Spleen (tissue), 11 donors: Measurements from ENCODE around the gene DCTPP1. TPM values are rescaled to one million over a fixed set of nuclear protein-coding genes. Genes with fewer than 3 reads are reported as not detected.

ENCODE experiments used
- DNase-seq: peaks from one replicate; pipeline ENCODE4 v3.0.0-alpha.2; 2020
- H3K27ac ChIP-seq, 8 donors: fragments of 200-600 bp; sonication (generic) in 7 of 8; 1 replicate in 4 of 8; 2 replicates in 4 of 8; pipeline versions ENCODE4 v1.5.0 to v1.8.0; 2016 to 2021; ENCODE audit warnings: inconsistent platforms in 4 of 8, mild to moderate bottlenecking in 4 of 8, moderate library complexity in 1 of 8
- H3K27me3 ChIP-seq, 7 donors: fragments of 200-600 bp; sonication (generic) in 6 of 7; replicated peaks in 1 of 7; 1 replicate in 4 of 7; 2 replicates in 3 of 7; pipeline versions ENCODE4 v1.5.0 to v1.8.0; 2016 to 2021; ENCODE audit warnings: inconsistent platforms in 3 of 7, mild to moderate bottlenecking in 1 of 7
- H3K36me3 ChIP-seq, 6 donors: fragments of 200-600 bp; sonication (generic) in 5 of 6; 1 replicate in 4 of 6; 2 replicates in 2 of 6; pipeline versions ENCODE4 v1.5.0 to v1.8.0; 2016 to 2021; ENCODE audit warnings: inconsistent platforms in 2 of 6
- H3K4me1 ChIP-seq, 6 donors: fragments of 200-600 bp; sonication (generic) in 5 of 6; 1 replicate in 3 of 6; 2 replicates in 3 of 6; pipeline versions ENCODE4 v1.5.0 to v1.8.0; 2016 to 2021; ENCODE audit warnings: inconsistent platforms in 3 of 6
- H3K4me3 ChIP-seq, 8 donors: fragments of 200-600 bp; sonication (generic) in 7 of 8; 1 replicate in 4 of 8; 2 replicates in 4 of 8; pipeline versions ENCODE4 v1.5.0 to v1.8.0; 2016 to 2021; ENCODE audit warnings: inconsistent platforms in 4 of 8, mild to moderate bottlenecking in 4 of 8, moderate library complexity in 2 of 8
- H3K9me3 ChIP-seq, 8 donors: fragments of 200-600 bp; sonication (generic) in 7 of 8; 1 replicate in 4 of 8; 2 replicates in 4 of 8; pipeline versions ENCODE4 v1.5.0 to v1.8.0; 2016 to 2021; ENCODE audit warnings: inconsistent platforms in 4 of 8
- CTCF ChIP-seq, 11 experiments: fragments of 200-600 bp in 7 of 11; fragments of 450-650 bp in 4 of 11; sonication (generic) in 4 of 11; IDR thresholded peaks in 8 of 11; conservative IDR thresholded peaks in 3 of 11; 1 replicate in 7 of 11; 2 replicates in 4 of 11; pipeline versions ENCODE4 v1.4.0 to v1.8.0; 2016 to 2021; ENCODE audit warnings: antibody characterized with exemption in 11 of 11, inconsistent platforms in 4 of 11, mild to moderate bottlenecking in 1 of 11
- POLR2A ChIP-seq, 3 donors: fragments of 450-650 bp; IDR thresholded peaks; one replicate each; pipeline ENCODE4 v1.5.1; 2017; ENCODE audit warnings: antibody characterized with exemption in 3 of 3, mild to moderate bottlenecking in 1 of 3
- POLR2AphosphoS5 ChIP-seq, 3 donors: sonication (generic); formaldehyde crosslinking; IDR thresholded peaks; one replicate each; pipeline ENCODE4 v1.5.1; 2017; ENCODE audit warnings: antibody characterized with exemption in 3 of 3
- WGBS, 5 donors: extraction: QIAGEN DNeasy Blood & Tissue Kit in 3 of 5; methylation state at CpG; one replicate each; pipeline versions ENCODE4 v1.1.5 to v1.1.7; 2013 to 2018; 5-methylcytosine and 5-hydroxymethylcytosine counted together
- intact Hi-C: fragments of 100-400 bp; cut with DNase I; formaldehyde crosslinking; loops from one replicate; pipeline ENCODE4 v1.15.0; 2023; ENCODE audit warnings: low total_unique reads
- polyA plus RNA-seq, 3 donors: library from polyadenylated mRNA; stranded (reverse); fragments of 200-250 nt; gene quantifications; one replicate each; pipeline ENCODE4 v1.2.1, GENCODE V29; 2013
- total RNA-seq, 7 donors: library from RNA; depleted of rRNA in 3 of 7; stranded (reverse); fragments of >200 nt in 3 of 7; fragmentation: NEBNext Ultra II Directional in 4 of 7; extraction: Animal tissue kit (Norgen Biotek cat#: 25700) in 4 of 7; gene quantifications; one replicate each; pipeline versions ENCODE4 v1.1.0 to v1.2.1, GENCODE V29; 2016 to 2021
- donor health status: healthy with polysubstance abuse.
- donor health status: DM: no; HTN: no; CAD: no; lungs with moderate emphysema.
- donor health status: DM: no; HTN: no; CAD: no.
- donor health status: Bipolar disorder and iron deficiency.
- donor health status: healthy.
- donor health status: DM: no; HTN: no; CAD: no.
- donor health status: DM: yes; HTN: yes; CAD: no.

Gene DCTPP1
- total and polyA plus RNA-seq, 10 donors = 17.6 to 49.1 (median 29.0) TPM

- peaks cover 0 to 13% (median 5%) of the 10 kb centered on the region in 6 donors for H3K36me3 ChIP-seq
- no peaks in the 10 kb centered on the region for H3K9me3 ChIP-seq
- WGBS, 5 donors = 17 to 34% (median 21%) methylated on average over 8 to 17 of the region's 19 CpGs
- TF ChIP-seq POLR2A (IDR thresholded peaks at IDR 0.05) (no peak), POLR2AphosphoS5 (IDR thresholded peaks at IDR 0.05) (no peak), CTCF (IDR thresholded peaks at IDR 0.05 in 8 of 11, conservative IDR thresholded peaks at IDR 0.05 in 3 of 11) (no peak)
- DNase-seq = no peak
- H3K4me1 ChIP-seq = peaks cover 16 to 50% (median 32%) of the 10 kb centered on the region in 6 donors
- no peaks in the 10 kb centered on the region for H3K27me3 ChIP-seq
- H3K27ac ChIP-seq = peak overlapping the region; percentile 45 to 90 (median 83)
- intact Hi-C loops = no loop called here
- peak overlapping the region; percentile 55 to 93 (median 79) for H3K4me3 ChIP-seq
Measured at GRCh38 chr16:30407804-30408534, 21.9 kb downstream of the DCTPP1 start.

- H3K4me3 ChIP-seq = peak within 1 kb of the TSS; percentile 55 to 93 (median 79)
- intact Hi-C loops = no loop called here
- peaks cover 16 to 50% (median 32%) of the 10 kb centered on the region in 6 donors for H3K4me1 ChIP-seq
- no peaks in the 10 kb centered on the region for H3K9me3 ChIP-seq
- peak; percentile 86 to 91 (median 89) for TF ChIP-seq POLR2AphosphoS5 (IDR thresholded peaks at IDR 0.05)
- TF ChIP-seq CTCF (IDR thresholded peaks at IDR 0.05 in 8 of 11, conservative IDR thresholded peaks at IDR 0.05 in 3 of 11) = peak in 6 of 11 experiments; percentile 17 to 54 (median 34)
- TF ChIP-seq POLR2A (IDR thresholded peaks at IDR 0.05) = no peak
- H3K27ac ChIP-seq = peak within 1 kb of the TSS; percentile 45 to 90 (median 83)
- H3K36me3 ChIP-seq = peaks cover 0 to 12% (median 2%) of the 10 kb centered on the region in 6 donors
- H3K27me3 ChIP-seq = no peaks in the 10 kb centered on the region
- 0 to 1% (median 0%) methylated on average over 27 to 65 of the region's 65 CpGs for WGBS, 5 donors
- DNase-seq = peak; percentile 97
Measured at GRCh38 chr16:30407102-30407803, 22.6 kb downstream of the DCTPP1 start, which contains the start of gene ZNF771. Gene ZNF771, plus strand, starts transcription at chr16:30407606. Its CDS starts 448 bp downstream, at chr16:30408054.

- TF ChIP-seq CTCF (IDR thresholded peaks at IDR 0.05 in 8 of 11, conservative IDR thresholded peaks at IDR 0.05 in 3 of 11) (no peak), POLR2A (IDR thresholded peaks at IDR 0.05) (no peak), POLR2AphosphoS5 (IDR thresholded peaks at IDR 0.05) (no peak)
- Histone ChIP-seq H3K4me1 (peaks cover 16 to 51% (median 32%) of the 10 kb centered on the region in 6 donors), H3K27me3 (no peaks in the 10 kb centered on the region), H3K9me3 (no peaks in the 10 kb centered on the region), H3K36me3 (peaks cover 0 to 9% (median under 1%) of the 10 kb centered on the region in 6 donors), H3K27ac (peak overlapping the region in 7 of 8 donors; percentile 73 to 90 (median 85)), H3K4me3 (peak overlapping the region; percentile 55 to 93 (median 79))
- 20 to 22% (median 20%) methylated on average over 14 of the region's 14 CpGs for WGBS, 5 donors
- DNase-seq = no peak
- intact Hi-C loops = no loop called here
Measured at GRCh38 chr16:30406795-30407101, 23.1 kb downstream of the DCTPP1 start.
